NCI-H510A treated with DMSO at 0.1 percent for 48 hours (cell line): ENCODE results near the gene DNAI2.

Source experiments
- DNase-seq: peaks from one replicate; lab custom pipeline; 2025; lab: John Stamatoyannopoulos, UW

The DNAI2 gene

GRCh38 chr17:74305865-74306654 is 32.0 kb downstream of the DNAI2 start:
- DNase-seq = peak; percentile 12

GRCh38 chr17:74307984-74308773 is 34.1 kb downstream of the DNAI2 start:
- no peak for DNase-seq

GRCh38 chr17:74309902-74310301 is 35.9 kb downstream of the DNAI2 start:
- DNase-seq = no peak

- no peak for DNase-seq
These were observed 40.8 kb downstream of the DNAI2 start for GRCh38 chr17:74314877-74315276.

- DNase-seq = peak; percentile 18
These were observed 42.2 kb downstream of the DNAI2 start for GRCh38 chr17:74316220-74316619.

GRCh38 chr17:74317071-74317470 is 43.0 kb downstream of the DNAI2 start:
- DNase-seq = no peak

GRCh38 chr17:74318391-74318790 is 44.4 kb downstream of the DNAI2 start:
- DNase-seq = no peak

- no peak for DNase-seq
These were observed 50.5 kb downstream of the DNAI2 start for GRCh38 chr17:74324521-74324920.

GRCh38 chr17:74325376-74325742 is 51.3 kb downstream of the DNAI2 start:
- no peak for DNase-seq

- peak; percentile 79 for DNase-seq
These were observed 51.8 kb downstream of the DNAI2 start, which contains the start of gene KIF19 for GRCh38 chr17:74325743-74326379. KIF19 (plus strand) TSS chr17:74326226; CDS start chr17:74326350, 124 bp downstream.

- no peak for DNase-seq
These were observed 52.5 kb downstream of the DNAI2 start for GRCh38 chr17:74326506-74326905.

- no peak for DNase-seq
These were observed 54.5 kb downstream of the DNAI2 start for GRCh38 chr17:74328487-74328886.

GRCh38 chr17:74329378-74329777 is 55.3 kb downstream of the DNAI2 start:
- DNase-seq = no peak

GRCh38 chr17:74330446-74330845 is 56.4 kb downstream of the DNAI2 start:
- DNase-seq = no peak

GRCh38 chr17:74332017-74332650 is 58.1 kb downstream of the DNAI2 start:
- peak; percentile 58 for DNase-seq

GRCh38 chr17:74332763-74333283 is 58.8 kb downstream of the DNAI2 start:
- peak; percentile 98 for DNase-seq

- DNase-seq = peak; percentile 13
These were observed 60.5 kb downstream of the DNAI2 start for GRCh38 chr17:74334393-74335039.

GRCh38 chr17:74335529-74336062 is 61.6 kb downstream of the DNAI2 start:
- DNase-seq = no peak

GRCh38 chr17:74336307-74336706 is 62.3 kb downstream of the DNAI2 start:
- no peak for DNase-seq

GRCh38 chr17:74337834-74338500 is 63.9 kb downstream of the DNAI2 start:
- peak; percentile 63 for DNase-seq
